ENCODE data around the gene CPO.
A peak's percentile ranks its signal among the peaks of the same experiment; 100 is the strongest.
"Not testable (repeated sequence)": the region's sequence is repeated elsewhere in the genome, so short reads cannot be mapped to it uniquely, and the experiment has no call there.

Gene CPO

GRCh38 chr2:206940546-206940945 is 1.2 kb downstream of the CPO start:
- no peak overlapping the region for H3K4me3 ChIP-seq (ENCODE audit: low read depth, low read length)
- TF ChIP-seq MAX (IDR thresholded peaks at IDR 0.05; ENCODE audit: low read depth, low read length) = no peak
- no peak for TF ChIP-seq MYC (IDR thresholded peaks at IDR 0.05; ENCODE audit: low read depth, low read length)
- no peak for TF ChIP-seq POLR2A (IDR thresholded peaks at IDR 0.05; ENCODE audit: extremely low read depth, insufficient read length)
- TF ChIP-seq, protein P1, sequence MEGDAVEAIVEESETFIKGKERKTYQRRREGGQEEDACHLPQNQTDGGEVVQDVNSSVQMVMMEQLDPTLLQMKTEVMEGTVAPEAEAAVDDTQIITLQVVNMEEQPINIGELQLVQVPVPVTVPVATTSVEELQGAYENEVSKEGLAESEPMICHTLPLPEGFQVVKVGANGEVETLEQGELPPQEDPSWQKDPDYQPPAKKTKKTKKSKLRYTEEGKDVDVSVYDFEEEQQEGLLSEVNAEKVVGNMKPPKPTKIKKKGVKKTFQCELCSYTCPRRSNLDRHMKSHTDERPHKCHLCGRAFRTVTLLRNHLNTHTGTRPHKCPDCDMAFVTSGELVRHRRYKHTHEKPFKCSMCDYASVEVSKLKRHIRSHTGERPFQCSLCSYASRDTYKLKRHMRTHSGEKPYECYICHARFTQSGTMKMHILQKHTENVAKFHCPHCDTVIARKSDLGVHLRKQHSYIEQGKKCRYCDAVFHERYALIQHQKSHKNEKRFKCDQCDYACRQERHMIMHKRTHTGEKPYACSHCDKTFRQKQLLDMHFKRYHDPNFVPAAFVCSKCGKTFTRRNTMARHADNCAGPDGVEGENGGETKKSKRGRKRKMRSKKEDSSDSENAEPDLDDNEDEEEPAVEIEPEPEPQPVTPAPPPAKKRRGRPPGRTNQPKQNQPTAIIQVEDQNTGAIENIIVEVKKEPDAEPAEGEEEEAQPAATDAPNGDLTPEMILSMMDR (IDR thresholded peaks at IDR 0.05; ENCODE audit: low read depth, low read length) = no peak
- DNase-seq (ENCODE audit: low read depth) = no peak

GRCh38 chr2:206942592-206943478 is 3.5 kb downstream of the CPO start:
- TF ChIP-seq, protein P1 (IDR thresholded peaks at IDR 0.05; ENCODE audit: low read depth, low read length) = no peak
- TF ChIP-seq MAX (IDR thresholded peaks at IDR 0.05; ENCODE audit: low read depth, low read length) = no peak
- TF ChIP-seq MYC (IDR thresholded peaks at IDR 0.05; ENCODE audit: low read depth, low read length) = no peak
- no peak for TF ChIP-seq POLR2A (IDR thresholded peaks at IDR 0.05; ENCODE audit: extremely low read depth, insufficient read length)
- no peak overlapping the region for H3K4me3 ChIP-seq (ENCODE audit: low read depth, low read length)
- no peak for DNase-seq (ENCODE audit: low read depth)

DNA sequence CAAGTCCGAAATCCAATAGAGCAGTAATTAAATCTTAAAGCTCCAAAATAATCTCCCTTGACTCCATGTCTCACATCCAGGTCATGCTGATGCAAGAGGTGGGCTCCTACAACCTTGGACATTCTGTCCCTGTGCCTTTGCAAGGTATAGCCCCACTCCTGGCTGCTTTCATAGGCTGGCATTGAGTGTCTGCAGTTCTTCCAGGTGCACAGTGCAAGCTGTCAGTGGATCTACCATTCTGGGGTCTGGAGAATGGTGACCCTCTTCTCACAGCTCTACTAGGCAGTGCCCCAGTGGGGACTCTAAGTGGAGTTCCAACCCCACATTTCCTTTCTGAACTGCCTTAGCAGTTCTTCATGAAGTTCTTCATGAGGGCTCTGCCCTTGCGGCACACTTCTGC is 14.1 kb downstream of the CPO start:
- DNase-seq (ENCODE audit: low read depth) = not testable (repeated sequence)

DNA sequence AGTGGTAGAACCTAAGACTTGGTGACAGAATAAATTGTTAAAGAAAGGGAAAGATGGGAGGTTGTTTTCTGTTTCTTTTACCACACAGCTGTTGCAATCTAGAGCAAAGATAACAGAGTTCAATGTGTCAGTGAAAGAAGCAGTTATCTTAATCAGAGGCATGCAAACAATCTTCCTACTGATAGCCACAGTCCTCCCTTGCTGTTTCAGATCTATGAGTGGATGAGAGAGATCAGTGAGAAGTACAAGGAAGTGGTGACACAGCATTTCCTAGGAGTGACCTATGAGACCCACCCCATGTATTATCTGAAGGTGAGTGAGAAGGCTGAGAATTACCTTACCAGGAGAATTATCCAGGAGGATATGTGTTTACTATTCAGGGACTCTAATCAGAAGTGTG is 15.9 kb downstream of the CPO start:
- no peak overlapping the region for H3K4me3 ChIP-seq (ENCODE audit: low read depth, low read length)
- TF ChIP-seq MYC (IDR thresholded peaks at IDR 0.05; ENCODE audit: low read depth, low read length) = no peak
- TF ChIP-seq MAX (IDR thresholded peaks at IDR 0.05; ENCODE audit: low read depth, low read length) = no peak
- TF ChIP-seq, protein P1 (IDR thresholded peaks at IDR 0.05; ENCODE audit: low read depth, low read length) = no peak
- no peak for TF ChIP-seq POLR2A (IDR thresholded peaks at IDR 0.05; ENCODE audit: extremely low read depth, insufficient read length)
- DNase-seq (ENCODE audit: low read depth) = no peak

More for the DNA sequence above, 14.1 kb downstream of the CPO start:
- H3K4me3 ChIP-seq (ENCODE audit: low read depth, low read length) = not testable (repeated sequence)

DNA sequence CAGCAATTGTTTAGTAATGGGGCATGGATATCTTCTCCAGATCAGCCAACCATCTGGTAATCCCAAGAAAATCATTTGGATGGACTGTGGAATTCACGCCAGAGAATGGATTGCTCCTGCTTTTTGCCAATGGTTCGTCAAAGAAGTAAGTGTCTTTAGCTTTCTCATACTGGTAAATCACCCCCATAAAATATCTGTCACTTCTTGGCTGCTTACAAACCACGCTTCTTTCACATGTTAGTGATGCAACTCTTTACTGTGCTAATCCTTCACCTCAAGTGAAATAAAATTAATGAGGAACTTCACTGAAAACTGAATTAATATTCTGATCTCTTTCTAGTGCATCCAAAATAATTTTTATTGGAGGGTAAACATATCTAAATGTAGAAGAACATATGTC is 18.9 kb downstream of the CPO start:
- peak; percentile 15 for DNase-seq (ENCODE audit: low read depth)
- no peak overlapping the region for H3K4me3 ChIP-seq (ENCODE audit: low read depth, low read length)

GRCh38 chr2:206962966-206963365 is 23.6 kb downstream of the CPO start:
- H3K4me3 ChIP-seq (ENCODE audit: low read depth, low read length) = no peak overlapping the region
- DNase-seq (ENCODE audit: low read depth) = no peak
- TF ChIP-seq MYC (IDR thresholded peaks at IDR 0.05; ENCODE audit: low read depth, low read length) (no peak), POLR2A (IDR thresholded peaks at IDR 0.05; ENCODE audit: extremely low read depth, insufficient read length) (no peak), MAX (IDR thresholded peaks at IDR 0.05; ENCODE audit: low read depth, low read length) (no peak)
- TF ChIP-seq, protein P1 (IDR thresholded peaks at IDR 0.05; ENCODE audit: low read depth, low read length) = no peak

More for the DNA sequence above, 18.9 kb downstream of the CPO start:
- TF ChIP-seq POLR2A (IDR thresholded peaks at IDR 0.05; ENCODE audit: extremely low read depth, insufficient read length) (no peak), MAX (IDR thresholded peaks at IDR 0.05; ENCODE audit: low read depth, low read length) (0 out of 2 replicates have a peak, but pooled peaks have one; percentile 3)

All from NB4 (cell line).